Measurements from ENCODE around the gene SOX30.

Gene SOX30

GRCh38 chr5:157659868-157660660 lies 7.8 kb upstream of the SOX30 start:
- no peak for DNase-seq

- no peak for DNase-seq
Observed at GRCh38 chr5:157658893-157659292, 6.7 kb upstream of the SOX30 start.

- DNase-seq, result no peak
Observed at GRCh38 chr5:157657516-157657915, 5.3 kb upstream of the SOX30 start.

GRCh38 chr5:157651623-157652376 lies 438 bp downstream of the SOX30 start:
- peak; percentile 14 to 72 (median 49) for DNase-seq

GRCh38 chr5:157650991-157651611 lies 1.1 kb downstream of the SOX30 start:
- DNase-seq, result no peak

- no peak for DNase-seq
Observed at GRCh38 chr5:157649101-157649500, 3.1 kb downstream of the SOX30 start.

- no peak for DNase-seq
Observed at GRCh38 chr5:157648275-157648990, 3.8 kb downstream of the SOX30 start.

- no peak for DNase-seq
Observed at GRCh38 chr5:157640406-157641066, 11.7 kb downstream of the SOX30 start.

- DNase-seq, result no peak
Observed at GRCh38 chr5:157630341-157630740, 21.9 kb downstream of the SOX30 start.

GRCh38 chr5:157626831-157627230 lies 25.4 kb downstream of the SOX30 start:
- no peak for DNase-seq

- no peak for DNase-seq
Observed at GRCh38 chr5:157624144-157624543, 28.1 kb downstream of the SOX30 start.

- DNase-seq, result no peak
Observed at GRCh38 chr5:157620776-157621175, 31.5 kb downstream of the SOX30 start.

- DNase-seq, result no peak
Observed at GRCh38 chr5:157618191-157618765, 34.0 kb downstream of the SOX30 start.

- no peak for DNase-seq
Observed at GRCh38 chr5:157616785-157617184, 35.5 kb downstream of the SOX30 start.

- DNase-seq, result no peak
Observed at GRCh38 chr5:157613385-157614245, 38.6 kb downstream of the SOX30 start.

- no peak for DNase-seq
Observed at GRCh38 chr5:157612581-157612980, 39.7 kb downstream of the SOX30 start.

GRCh38 chr5:157611571-157612476 lies 40.4 kb downstream of the SOX30 start:
- no peak for DNase-seq

GRCh38 chr5:157610990-157611389 lies 41.2 kb downstream of the SOX30 start:
- DNase-seq, result no peak

GRCh38 chr5:157608972-157609565 lies 43.2 kb downstream of the SOX30 start:
- DNase-seq, result no peak

Data from activated naive CD4-positive, alpha-beta T cell (primary cell).